Measurements from ENCODE around the gene MMEL1. TPM values are rescaled to one million over a fixed set of nuclear protein-coding genes. Genes with fewer than 3 reads are reported as not detected.

Gene MMEL1
- total RNA-seq, 1 experiment from 2014 or later: not detected

DNA sequence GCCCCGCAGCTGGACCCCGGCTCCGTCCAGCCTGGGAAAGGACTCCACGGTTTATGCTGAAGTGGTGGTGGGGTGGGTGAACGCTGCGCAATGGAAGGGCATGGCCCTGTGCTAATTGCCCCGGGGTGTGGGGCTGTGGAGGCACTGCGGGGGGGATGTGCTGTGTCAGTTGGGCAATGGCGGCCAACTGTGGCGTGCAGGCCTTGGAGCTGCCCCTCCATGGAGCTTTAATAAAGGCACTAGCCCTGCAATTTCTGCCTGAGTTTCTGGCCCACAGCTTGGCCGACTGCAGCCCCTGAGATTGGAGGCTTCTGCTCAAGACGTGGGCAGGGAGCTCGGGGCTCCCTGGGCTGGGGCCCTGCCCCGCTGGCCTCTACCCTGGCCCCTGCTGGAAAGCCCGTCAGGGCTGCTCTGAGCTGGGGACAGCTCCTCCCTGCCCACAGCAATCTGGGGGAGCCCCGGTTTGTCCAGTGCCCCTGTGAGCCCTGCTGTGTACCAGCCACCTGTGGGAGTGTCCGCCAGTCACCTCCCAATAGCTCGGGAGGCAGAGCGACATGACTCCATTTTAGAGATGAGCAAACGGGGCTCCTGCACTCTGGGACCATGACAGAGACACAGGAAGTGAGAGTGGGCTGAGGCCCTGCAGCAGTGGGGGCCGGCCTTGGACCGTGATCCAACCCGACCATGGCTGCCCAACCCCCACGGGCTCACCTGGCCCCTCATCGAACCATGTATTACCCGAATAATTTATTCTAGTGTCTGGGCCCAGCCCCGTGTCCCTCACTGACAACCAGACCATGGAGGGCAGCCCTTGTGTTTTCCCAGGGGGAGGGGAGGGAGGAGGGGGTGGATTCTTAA lies 85.4 kb downstream of the MMEL1 start:
- CTCF ChIA-PET: interaction anchor here (0.6 to 3.7 kb wide), 25 partner anchors 8 to 877 kb away, joined by 3 to 61 read pairs (median 5); partner anchors contain the start of genes FAAP20, PANK4, PEX10 and PRXL2B
- Mint-ChIP-seq H3K4me1 (peaks cover 5% of the 10 kb centered on the region; the same call in 1 of the 2 replicates), H3K4me3 (peak overlapping the region; percentile 72), H3K27ac (no peak overlapping the region), H3K9me3 (no peaks in the 10 kb centered on the region), H3K36me3 (no peaks in the 10 kb centered on the region), H3K27me3 (ENCODE audit: low read depth) (no peaks in the 10 kb centered on the region; the same call in 1 of the 2 replicates)
- DNase-seq (ENCODE audit: low spot score) (no peak), ATAC-seq (peak; percentile 1)
- POLR2A ChIA-PET: interaction anchor here (0.5 to 1.3 kb wide), 2 partner anchors 36 to 38 kb away, joined by 3 to 4 read pairs; no protein-coding TSS in a partner anchor
- TF ChIP-seq EMX1 (CRISPR knock-in tag; IDR thresholded peaks at IDR 0.05) (no peak), NFE2L1 (CRISPR knock-in tag; IDR thresholded peaks at IDR 0.05) (peak; percentile 59; the same call in 1 of the 2 replicates)
- TF ChIP-seq, protein P1, sequence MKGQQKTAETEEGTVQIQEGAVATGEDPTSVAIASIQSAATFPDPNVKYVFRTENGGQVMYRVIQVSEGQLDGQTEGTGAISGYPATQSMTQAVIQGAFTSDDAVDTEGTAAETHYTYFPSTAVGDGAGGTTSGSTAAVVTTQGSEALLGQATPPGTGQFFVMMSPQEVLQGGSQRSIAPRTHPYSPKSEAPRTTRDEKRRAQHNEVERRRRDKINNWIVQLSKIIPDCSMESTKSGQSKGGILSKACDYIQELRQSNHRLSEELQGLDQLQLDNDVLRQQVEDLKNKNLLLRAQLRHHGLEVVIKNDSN (CRISPR knock-in tag; IDR thresholded peaks at IDR 0.05): 0 out of 2 replicates have a peak, but pooled peaks have one; percentile 17
- TF ChIP-seq, protein P2, sequence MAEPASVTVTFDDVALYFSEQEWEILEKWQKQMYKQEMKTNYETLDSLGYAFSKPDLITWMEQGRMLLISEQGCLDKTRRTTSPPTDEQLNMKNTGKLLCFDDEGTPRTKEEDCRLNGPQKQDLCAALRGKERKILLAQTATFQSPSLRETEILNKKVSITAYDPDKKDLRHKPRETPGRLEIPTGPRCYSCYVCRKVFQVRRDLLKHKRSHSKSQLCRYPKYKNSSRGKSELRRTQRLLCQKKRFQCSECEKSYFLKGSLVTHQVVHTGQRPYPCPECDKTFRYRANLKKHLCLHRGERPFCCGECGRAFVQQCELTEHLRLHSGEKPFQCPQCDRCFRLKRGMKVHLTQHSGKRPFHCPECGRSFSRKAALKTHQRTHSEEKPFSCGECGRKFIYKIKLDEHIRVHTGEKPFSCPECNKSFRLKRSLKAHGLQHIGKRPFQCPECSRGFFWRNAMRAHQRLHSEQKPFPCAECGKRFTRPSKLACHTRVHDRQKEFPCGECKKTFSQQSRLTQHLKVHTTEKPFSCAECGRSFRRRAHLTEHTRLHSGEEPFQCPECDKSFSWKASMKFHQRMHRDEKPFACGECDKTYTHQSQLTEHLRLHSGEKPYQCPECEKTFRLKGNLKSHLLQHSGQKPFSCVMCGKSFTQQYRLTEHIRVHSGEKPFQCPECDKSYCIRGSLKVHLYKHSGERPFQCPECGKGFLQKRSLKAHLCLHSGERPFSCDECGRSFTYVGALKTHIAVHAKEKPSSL (CRISPR knock-in tag; conservative IDR thresholded peaks at IDR 0.05): no peak

DNA sequence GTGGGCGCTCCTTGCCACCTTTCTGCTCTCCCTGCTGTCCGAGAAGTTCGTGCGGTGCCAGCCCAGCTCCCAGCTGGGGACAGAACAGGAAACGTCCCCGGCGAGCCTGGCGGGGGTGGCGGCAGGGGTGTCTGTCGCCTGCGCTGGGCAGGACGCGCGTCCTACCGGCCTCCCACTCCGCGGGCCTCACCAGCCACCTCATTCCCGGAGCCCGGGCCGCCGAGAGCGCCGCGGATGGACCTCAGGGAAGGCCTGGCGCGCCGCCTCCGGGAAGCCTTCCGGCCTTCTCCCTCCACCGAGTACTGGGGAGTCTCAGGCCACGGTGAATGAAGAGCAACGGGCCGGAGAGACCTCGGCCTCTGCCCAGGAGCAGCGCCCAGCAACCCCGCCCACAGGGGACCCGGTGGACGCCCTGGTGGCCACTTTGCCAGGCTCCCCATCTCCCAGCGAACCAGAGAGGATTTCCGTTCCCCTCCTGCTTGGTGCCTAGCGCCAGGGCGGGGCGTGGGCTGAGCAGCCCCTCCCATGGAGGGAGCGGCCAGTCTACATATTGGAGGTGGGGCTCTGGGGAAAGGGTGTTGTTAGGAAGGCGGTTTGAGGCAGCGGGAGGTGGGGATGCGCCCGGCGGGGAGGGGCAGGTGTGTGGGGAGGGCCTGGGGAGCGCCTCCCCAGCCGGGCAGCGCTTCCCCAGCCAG lies 86.2 kb downstream of the MMEL1 start:
- Mint-ChIP-seq H3K36me3 (no peaks in the 10 kb centered on the region), H3K27ac (peak overlapping the region; percentile 36; the same call in 1 of the 2 replicates), H3K4me3 (peak overlapping the region; percentile 72), H3K4me1 (peaks cover 5% of the 10 kb centered on the region; the same call in 1 of the 2 replicates), H3K9me3 (no peaks in the 10 kb centered on the region), H3K27me3 (ENCODE audit: low read depth) (peaks cover 6% of the 10 kb centered on the region)
- DNase-seq (ENCODE audit: low spot score): peak; percentile 83
- ATAC-seq: peak; percentile 60
- ChIA-PET CTCF (interaction anchor here (0.6 to 3.7 kb wide), 31 partner anchors 9 to 944 kb away, joined by 3 to 61 read pairs (median 5); partner anchors contain the start of genes FAAP20, PANK4, PEX10 and PRXL2B), POLR2A (interaction anchor here (1.2 to 1.6 kb wide), 4 partner anchors 20 to 39 kb away, joined by 4 to 6 read pairs (median 5); partner anchors contain the start of gene PANK4)
- TF ChIP-seq, protein P3, sequence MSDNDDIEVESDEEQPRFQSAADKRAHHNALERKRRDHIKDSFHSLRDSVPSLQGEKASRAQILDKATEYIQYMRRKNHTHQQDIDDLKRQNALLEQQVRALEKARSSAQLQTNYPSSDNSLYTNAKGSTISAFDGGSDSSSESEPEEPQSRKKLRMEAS (CRISPR knock-in tag; IDR thresholded peaks at IDR 0.05): 0 out of 2 replicates have a peak, but pooled peaks have one; percentile 9
- TF ChIP-seq, protein P4, sequence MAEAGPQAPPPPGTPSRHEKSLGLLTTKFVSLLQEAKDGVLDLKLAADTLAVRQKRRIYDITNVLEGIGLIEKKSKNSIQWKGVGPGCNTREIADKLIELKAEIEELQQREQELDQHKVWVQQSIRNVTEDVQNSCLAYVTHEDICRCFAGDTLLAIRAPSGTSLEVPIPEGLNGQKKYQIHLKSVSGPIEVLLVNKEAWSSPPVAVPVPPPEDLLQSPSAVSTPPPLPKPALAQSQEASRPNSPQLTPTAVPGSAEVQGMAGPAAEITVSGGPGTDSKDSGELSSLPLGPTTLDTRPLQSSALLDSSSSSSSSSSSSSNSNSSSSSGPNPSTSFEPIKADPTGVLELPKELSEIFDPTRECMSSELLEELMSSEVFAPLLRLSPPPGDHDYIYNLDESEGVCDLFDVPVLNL (CRISPR knock-in tag; IDR thresholded peaks at IDR 0.05; ENCODE audit: borderline replicate concordance, low read depth): no peak
- TF ChIP-seq OVOL2 (CRISPR knock-in tag; IDR thresholded peaks at IDR 0.05; ENCODE audit: borderline replicate concordance) (no peak), ZNF423 (CRISPR knock-in tag; IDR thresholded peaks at IDR 0.05) (no peak), ZNF317 (CRISPR knock-in tag; IDR thresholded peaks at IDR 0.05; ENCODE audit: borderline replicate concordance, low read depth) (no peak), IRF2 (CRISPR knock-in tag; IDR thresholded peaks at IDR 0.05; ENCODE audit: borderline replicate concordance, low read depth) (no peak), CREB1 (CRISPR knock-in tag; IDR thresholded peaks at IDR 0.05) (no peak)
- TF ChIP-seq, protein P5, sequence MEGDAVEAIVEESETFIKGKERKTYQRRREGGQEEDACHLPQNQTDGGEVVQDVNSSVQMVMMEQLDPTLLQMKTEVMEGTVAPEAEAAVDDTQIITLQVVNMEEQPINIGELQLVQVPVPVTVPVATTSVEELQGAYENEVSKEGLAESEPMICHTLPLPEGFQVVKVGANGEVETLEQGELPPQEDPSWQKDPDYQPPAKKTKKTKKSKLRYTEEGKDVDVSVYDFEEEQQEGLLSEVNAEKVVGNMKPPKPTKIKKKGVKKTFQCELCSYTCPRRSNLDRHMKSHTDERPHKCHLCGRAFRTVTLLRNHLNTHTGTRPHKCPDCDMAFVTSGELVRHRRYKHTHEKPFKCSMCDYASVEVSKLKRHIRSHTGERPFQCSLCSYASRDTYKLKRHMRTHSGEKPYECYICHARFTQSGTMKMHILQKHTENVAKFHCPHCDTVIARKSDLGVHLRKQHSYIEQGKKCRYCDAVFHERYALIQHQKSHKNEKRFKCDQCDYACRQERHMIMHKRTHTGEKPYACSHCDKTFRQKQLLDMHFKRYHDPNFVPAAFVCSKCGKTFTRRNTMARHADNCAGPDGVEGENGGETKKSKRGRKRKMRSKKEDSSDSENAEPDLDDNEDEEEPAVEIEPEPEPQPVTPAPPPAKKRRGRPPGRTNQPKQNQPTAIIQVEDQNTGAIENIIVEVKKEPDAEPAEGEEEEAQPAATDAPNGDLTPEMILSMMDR (IDR thresholded peaks at IDR 0.05): no peak
- TF ChIP-seq, protein P6, sequence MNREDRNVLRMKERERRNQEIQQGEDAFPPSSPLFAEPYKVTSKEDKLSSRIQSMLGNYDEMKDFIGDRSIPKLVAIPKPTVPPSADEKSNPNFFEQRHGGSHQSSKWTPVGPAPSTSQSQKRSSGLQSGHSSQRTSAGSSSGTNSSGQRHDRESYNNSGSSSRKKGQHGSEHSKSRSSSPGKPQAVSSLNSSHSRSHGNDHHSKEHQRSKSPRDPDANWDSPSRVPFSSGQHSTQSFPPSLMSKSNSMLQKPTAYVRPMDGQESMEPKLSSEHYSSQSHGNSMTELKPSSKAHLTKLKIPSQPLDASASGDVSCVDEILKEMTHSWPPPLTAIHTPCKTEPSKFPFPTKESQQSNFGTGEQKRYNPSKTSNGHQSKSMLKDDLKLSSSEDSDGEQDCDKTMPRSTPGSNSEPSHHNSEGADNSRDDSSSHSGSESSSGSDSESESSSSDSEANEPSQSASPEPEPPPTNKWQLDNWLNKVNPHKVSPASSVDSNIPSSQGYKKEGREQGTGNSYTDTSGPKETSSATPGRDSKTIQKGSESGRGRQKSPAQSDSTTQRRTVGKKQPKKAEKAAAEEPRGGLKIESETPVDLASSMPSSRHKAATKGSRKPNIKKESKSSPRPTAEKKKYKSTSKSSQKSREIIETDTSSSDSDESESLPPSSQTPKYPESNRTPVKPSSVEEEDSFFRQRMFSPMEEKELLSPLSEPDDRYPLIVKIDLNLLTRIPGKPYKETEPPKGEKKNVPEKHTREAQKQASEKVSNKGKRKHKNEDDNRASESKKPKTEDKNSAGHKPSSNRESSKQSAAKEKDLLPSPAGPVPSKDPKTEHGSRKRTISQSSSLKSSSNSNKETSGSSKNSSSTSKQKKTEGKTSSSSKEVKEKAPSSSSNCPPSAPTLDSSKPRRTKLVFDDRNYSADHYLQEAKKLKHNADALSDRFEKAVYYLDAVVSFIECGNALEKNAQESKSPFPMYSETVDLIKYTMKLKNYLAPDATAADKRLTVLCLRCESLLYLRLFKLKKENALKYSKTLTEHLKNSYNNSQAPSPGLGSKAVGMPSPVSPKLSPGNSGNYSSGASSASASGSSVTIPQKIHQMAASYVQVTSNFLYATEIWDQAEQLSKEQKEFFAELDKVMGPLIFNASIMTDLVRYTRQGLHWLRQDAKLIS (CRISPR knock-in tag; IDR thresholded peaks at IDR 0.05; ENCODE audit: borderline replicate concordance): no peak
- TF ChIP-seq, protein P7, sequence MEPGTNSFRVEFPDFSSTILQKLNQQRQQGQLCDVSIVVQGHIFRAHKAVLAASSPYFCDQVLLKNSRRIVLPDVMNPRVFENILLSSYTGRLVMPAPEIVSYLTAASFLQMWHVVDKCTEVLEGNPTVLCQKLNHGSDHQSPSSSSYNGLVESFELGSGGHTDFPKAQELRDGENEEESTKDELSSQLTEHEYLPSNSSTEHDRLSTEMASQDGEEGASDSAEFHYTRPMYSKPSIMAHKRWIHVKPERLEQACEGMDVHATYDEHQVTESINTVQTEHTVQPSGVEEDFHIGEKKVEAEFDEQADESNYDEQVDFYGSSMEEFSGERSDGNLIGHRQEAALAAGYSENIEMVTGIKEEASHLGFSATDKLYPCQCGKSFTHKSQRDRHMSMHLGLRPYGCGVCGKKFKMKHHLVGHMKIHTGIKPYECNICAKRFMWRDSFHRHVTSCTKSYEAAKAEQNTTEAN (CRISPR knock-in tag; IDR thresholded peaks at IDR 0.05): no peak
- TF ChIP-seq, protein P8, sequence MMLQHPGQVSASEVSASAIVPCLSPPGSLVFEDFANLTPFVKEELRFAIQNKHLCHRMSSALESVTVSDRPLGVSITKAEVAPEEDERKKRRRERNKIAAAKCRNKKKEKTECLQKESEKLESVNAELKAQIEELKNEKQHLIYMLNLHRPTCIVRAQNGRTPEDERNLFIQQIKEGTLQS (CRISPR knock-in tag; conservative IDR thresholded peaks at IDR 0.05): no peak
- TF ChIP-seq, protein P9, sequence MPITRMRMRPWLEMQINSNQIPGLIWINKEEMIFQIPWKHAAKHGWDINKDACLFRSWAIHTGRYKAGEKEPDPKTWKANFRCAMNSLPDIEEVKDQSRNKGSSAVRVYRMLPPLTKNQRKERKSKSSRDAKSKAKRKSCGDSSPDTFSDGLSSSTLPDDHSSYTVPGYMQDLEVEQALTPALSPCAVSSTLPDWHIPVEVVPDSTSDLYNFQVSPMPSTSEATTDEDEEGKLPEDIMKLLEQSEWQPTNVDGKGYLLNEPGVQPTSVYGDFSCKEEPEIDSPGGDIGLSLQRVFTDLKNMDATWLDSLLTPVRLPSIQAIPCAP (CRISPR knock-in tag; IDR thresholded peaks at IDR 0.05): no peak; the same call in none of the 2 replicates
